ENCODE data around the gene UCN3.

GRCh38 chr10:5400468-5401240, 35.9 kb downstream of the UCN3 start:
- TF ChIP-seq CTCF (IDR thresholded peaks at IDR 0.05) (no peak), POLR2A (IDR thresholded peaks at IDR 0.05) (no peak)

All from lower leg skin (tissue), 3 donors.